Measurements from ENCODE around the gene DESI2.

- no peak for TF ChIP-seq CTCF (IDR thresholded peaks at IDR 0.05)
- no peak for TF ChIP-seq POLR2A (IDR thresholded peaks at IDR 0.05)
Observed at GRCh38 chr1:244615301-244615700, 37.6 kb upstream of the DESI2 start.
